Endothelial cell of umbilical vein (primary cell): Measurements from ENCODE around the gene SS18.

ENCODE experiments used
- CTCF ChIP-seq, 2 donors: IDR thresholded peaks; 1 replicate in 1 of 2; 2 replicates in 1 of 2; pipeline ENCODE4 v1.5.1; 2011; ENCODE audit warnings: low read length in 2 of 2, mild to moderate bottlenecking in 2 of 2, moderate library complexity in 2 of 2, control low read depth in 1 of 2, inconsistent platforms in 1 of 2, low read depth in 1 of 2; ENCODE audit not compliant: insufficient read depth in 1 of 2; ENCODE audit errors: extremely low read depth in 1 of 2
- EZH2 ChIP-seq: IDR thresholded peaks from 2 replicates; pipeline ENCODE4 v1.6.1; 2012; ENCODE audit warnings: borderline replicate concordance, low read depth, mild to moderate bottlenecking, moderate library complexity, low read length, inconsistent platforms; ENCODE audit not compliant: severe bottlenecking
- FOS ChIP-seq: IDR thresholded peaks from 2 replicates; pipeline ENCODE4 v1.6.1; 2011; ENCODE audit warnings: mild to moderate bottlenecking, low read length, moderate library complexity, borderline replicate concordance; ENCODE audit not compliant: insufficient read depth
- JUN ChIP-seq: IDR thresholded peaks from 2 replicates; pipeline ENCODE4 v1.6.1; 2011; ENCODE audit warnings: borderline replicate concordance, low read depth; ENCODE audit not compliant: insufficient read length, insufficient read depth
- MAX ChIP-seq: IDR thresholded peaks from 2 replicates; pipeline ENCODE4 v1.6.1; 2011; ENCODE audit not compliant: insufficient read depth, insufficient read length
- MYC ChIP-seq: IDR thresholded peaks from one replicate; pipeline ENCODE4 v1.6.1; 2011; ENCODE audit warnings: mild to moderate bottlenecking, low read depth, low read length
- POLR2A ChIP-seq: IDR thresholded peaks from 2 replicates; pipeline ENCODE4 v1.6.1; 2012; ENCODE audit warnings: low read depth, mild to moderate bottlenecking, control low read depth, low read length
- POLR2AphosphoS5 ChIP-seq: IDR thresholded peaks from 2 replicates; pipeline ENCODE4 v1.6.1; 2012; ENCODE audit warnings: low read depth, mild to moderate bottlenecking, control low read depth, low read length, moderate library complexity; ENCODE audit not compliant: insufficient read depth

GRCh38 chr18:26046419-26047077, 43.9 kb downstream of the SS18 start:
- TF ChIP-seq MAX (no peak), CTCF (IDR thresholded peaks at IDR 0.05; ENCODE audit: extremely low read depth in 1 of 2, insufficient read depth in 1 of 2, low read depth in 1 of 2, low read length in 2 of 2) (no peak), POLR2AphosphoS5 (no peak), EZH2 (no peak), POLR2A (no peak), MYC (no peak), JUN (no peak), FOS (no peak)
